PC-9 (cell line): ENCODE data around the gene TIMMDC1. TPM values are rescaled to one million over a fixed set of nuclear protein-coding genes. Genes with fewer than 3 reads are reported as not detected.

Experiments used
- BruUV-seq: library from RNA; stranded (reverse); fragments of 400-500 nt; replicated peaks from 2 replicates; lab custom pipeline; 2021; lab: Mats Ljungman, UMichigan
- CTCF ChIA-PET: fragments of 300-600 bp; sonication (Branson Sonifier 250); formaldehyde crosslinking; loops from one replicate; lab custom pipeline; 2022; ENCODE audit warnings: antibody characterized with exemption; lab: Charles Lee
- POLR2A ChIA-PET: fragments of 300-600 bp; sonication (Branson Sonifier 250); formaldehyde crosslinking; loops from one replicate; lab custom pipeline; 2022; ENCODE audit warnings: antibody characterized with exemption; ENCODE audit not compliant: unreplicated experiment; lab: Charles Lee
- DNase-seq, 2 experiments: peaks; one replicate each; pipeline versions ENCODE4 v3.0.0 to v3.0.0-alpha.2; 2015 to 2022; ENCODE audit warnings: mixed read lengths in 1 of 2
- H2AFZ ChIP-seq: fragments of 200-600 bp; sonication (generic); 2 replicates; pipeline ENCODE4 v1.8.1; 2017; ENCODE audit warnings: antibody characterized with exemption
- H3F3A ChIP-seq: fragments of 200-600 bp; sonication (generic); 2 replicates; pipeline ENCODE4 v1.8.1; 2017; ENCODE audit warnings: antibody characterized with exemption, mild to moderate bottlenecking, low read depth; ENCODE audit not compliant: insufficient read depth
- H3K27ac ChIP-seq: fragments of 200-600 bp; sonication (generic); 2 replicates; pipeline ENCODE4 v1.6.1; 2016; ENCODE audit warnings: mixed run types
- H3K27me3 ChIP-seq: fragments of 200-600 bp; sonication (generic); 2 replicates; pipeline ENCODE4 v1.6.1; 2016; ENCODE audit warnings: low read depth, mixed run types; ENCODE audit not compliant: insufficient read depth
- H3K36me3 ChIP-seq: fragments of 200-600 bp; sonication (generic); 2 replicates; pipeline ENCODE4 v1.6.1; 2016; ENCODE audit warnings: low read depth, mixed run types
- H3K4me1 ChIP-seq: fragments of 200-600 bp; sonication (generic); replicated peaks from 2 replicates; pipeline ENCODE4 v1.6.1; 2016; ENCODE audit warnings: mixed run types; ENCODE audit not compliant: insufficient read depth
- H3K4me2 ChIP-seq: fragments of 200-600 bp; sonication (generic); 2 replicates; pipeline ENCODE4 v1.6.1; 2017; ENCODE audit warnings: mixed run types
- H3K4me3 ChIP-seq: fragments of 200-600 bp; sonication (generic); 2 replicates; pipeline ENCODE4 v1.6.1; 2016; ENCODE audit warnings: mixed run types
- H3K79me2 ChIP-seq: fragments of 200-600 bp; sonication (generic); 2 replicates; pipeline ENCODE4 v1.6.1; 2017; ENCODE audit warnings: low read depth, mixed run types
- H3K9me2 ChIP-seq: fragments of 200-600 bp; sonication (generic); 2 replicates; pipeline ENCODE4 v1.8.1; 2017; ENCODE audit warnings: mild to moderate bottlenecking; ENCODE audit not compliant: insufficient read depth
- H3K9me3 ChIP-seq: fragments of 200-600 bp; sonication (generic); 2 replicates; pipeline ENCODE4 v1.8.1; 2016; ENCODE audit warnings: low read depth; ENCODE audit not compliant: insufficient read depth
- H4K20me1 ChIP-seq: fragments of 200-600 bp; sonication (generic); 2 replicates; pipeline ENCODE4 v1.8.1; 2017; ENCODE audit not compliant: insufficient read depth
- EZH2 ChIP-seq: fragments of 200-600 bp; sonication (generic); IDR thresholded peaks from 2 replicates; pipeline ENCODE4 v1.8.0; 2017; ENCODE audit warnings: antibody characterized with exemption, low read depth
- intact Hi-C: fragments of 100-400 bp; cut with micrococcal nuclease; formaldehyde crosslinking; loops from one replicate; pipeline ENCODE4 v1.10.0; 2022; ENCODE audit not compliant: unreplicated experiment
- total RNA-seq: library from RNA; stranded (reverse); gene quantifications from 2 replicates; pipeline ENCODE4 v1.2.3, GENCODE V29; 2021
- TF ChIP-seq, protein P1 (sequence below): fragments of 200-600 bp; sonication (generic); conservative IDR thresholded peaks from 2 replicates; pipeline ENCODE4 v1.6.1; 2017; ENCODE audit warnings: mixed run types, antibody characterized with exemption, mild to moderate bottlenecking, moderate library complexity

Gene TIMMDC1
- total RNA-seq, 1 experiment from 2014 or later = 145 TPM

DNA sequence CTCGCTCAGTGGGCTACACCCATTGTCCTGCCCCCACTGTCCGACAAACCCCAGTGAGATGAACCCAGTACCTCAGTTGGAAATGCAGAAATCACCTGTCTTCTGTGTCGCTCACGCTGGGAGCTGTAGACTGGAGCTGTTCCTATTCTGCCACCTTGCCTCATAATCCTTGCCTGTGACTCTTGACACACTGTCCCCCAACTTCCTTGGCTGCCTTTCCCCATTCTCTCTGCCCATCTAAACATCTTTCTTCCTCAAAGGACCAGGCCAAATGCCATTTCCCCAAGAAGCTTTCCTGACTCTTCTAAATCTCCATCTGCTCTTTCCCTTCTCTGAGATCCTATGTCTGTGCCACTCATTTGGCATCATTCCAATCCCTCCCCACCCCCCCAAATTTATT, 70.8 kb downstream of the TIMMDC1 start:
- no peak for TF ChIP-seq EZH2
- TF ChIP-seq, protein P1, sequence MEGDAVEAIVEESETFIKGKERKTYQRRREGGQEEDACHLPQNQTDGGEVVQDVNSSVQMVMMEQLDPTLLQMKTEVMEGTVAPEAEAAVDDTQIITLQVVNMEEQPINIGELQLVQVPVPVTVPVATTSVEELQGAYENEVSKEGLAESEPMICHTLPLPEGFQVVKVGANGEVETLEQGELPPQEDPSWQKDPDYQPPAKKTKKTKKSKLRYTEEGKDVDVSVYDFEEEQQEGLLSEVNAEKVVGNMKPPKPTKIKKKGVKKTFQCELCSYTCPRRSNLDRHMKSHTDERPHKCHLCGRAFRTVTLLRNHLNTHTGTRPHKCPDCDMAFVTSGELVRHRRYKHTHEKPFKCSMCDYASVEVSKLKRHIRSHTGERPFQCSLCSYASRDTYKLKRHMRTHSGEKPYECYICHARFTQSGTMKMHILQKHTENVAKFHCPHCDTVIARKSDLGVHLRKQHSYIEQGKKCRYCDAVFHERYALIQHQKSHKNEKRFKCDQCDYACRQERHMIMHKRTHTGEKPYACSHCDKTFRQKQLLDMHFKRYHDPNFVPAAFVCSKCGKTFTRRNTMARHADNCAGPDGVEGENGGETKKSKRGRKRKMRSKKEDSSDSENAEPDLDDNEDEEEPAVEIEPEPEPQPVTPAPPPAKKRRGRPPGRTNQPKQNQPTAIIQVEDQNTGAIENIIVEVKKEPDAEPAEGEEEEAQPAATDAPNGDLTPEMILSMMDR = no peak
- no peak for DNase-seq

DNA sequence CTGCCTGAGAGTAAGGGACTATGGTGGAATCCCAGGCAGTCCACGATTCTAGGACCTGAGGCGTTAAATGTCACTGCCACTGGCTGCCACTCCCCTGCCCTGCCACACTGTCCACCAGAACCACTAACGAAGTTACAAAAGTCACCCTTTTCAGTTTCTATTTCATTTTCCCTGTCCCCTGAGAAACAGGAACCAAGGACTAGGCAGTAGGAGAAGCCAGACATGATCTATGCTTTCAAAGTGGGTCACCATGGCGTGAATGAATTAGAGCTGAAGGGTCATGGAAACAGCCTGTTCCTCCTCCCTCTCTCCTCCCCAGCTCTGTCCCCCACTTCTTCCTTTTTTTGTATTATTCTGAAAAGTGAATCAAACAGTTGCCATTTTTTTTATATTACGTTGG, 71.9 kb downstream of the TIMMDC1 start:
- CTCF ChIA-PET = no interaction called here
- no peaks in the 10 kb centered on the region for H3K4me1 ChIP-seq
- POLR2A ChIA-PET = interaction anchor here (0.9 kb wide), 1 partner anchor 1032 kb away, joined by 11 read pairs; no protein-coding TSS in a partner anchor
- H4K20me1 ChIP-seq = no peaks in the 10 kb centered on the region
- peaks cover 18% of the 10 kb centered on the region for H3K27me3 ChIP-seq
- DNase-seq = no peak
- H3K9me3 ChIP-seq = no peaks in the 10 kb centered on the region
- intact Hi-C loops = no loop called here
- H3K79me2 ChIP-seq = no peaks in the 10 kb centered on the region
- H2AFZ ChIP-seq = no peak overlapping the region
- no peak overlapping the region for H3K4me3 ChIP-seq
- H3K9me2 ChIP-seq = no peaks in the 10 kb centered on the region
- TF ChIP-seq EZH2 = no peak
- TF ChIP-seq, protein P1 = no peak
- no peak overlapping the region for H3K27ac ChIP-seq
- H3K4me2 ChIP-seq = no peak overlapping the region
- H3K36me3 ChIP-seq = no peaks in the 10 kb centered on the region
- no peaks in the 10 kb centered on the region for H3F3A ChIP-seq
- BruUV-seq = no TSS peak

More for the DNA sequence above, 70.8 kb downstream of the TIMMDC1 start:
- Histone ChIP-seq H3K4me1 (no peaks in the 10 kb centered on the region), H3K9me2 (no peaks in the 10 kb centered on the region), H3K79me2 (no peaks in the 10 kb centered on the region), H3K27me3 (peaks cover 18% of the 10 kb centered on the region), H3K27ac (no peak overlapping the region), H2AFZ (no peak overlapping the region), H3K9me3 (no peaks in the 10 kb centered on the region), H3K36me3 (no peaks in the 10 kb centered on the region), H3K4me2 (no peak overlapping the region), H3F3A (no peaks in the 10 kb centered on the region), H4K20me1 (no peaks in the 10 kb centered on the region), H3K4me3 (no peak overlapping the region)
- ChIA-PET CTCF (no interaction called here), POLR2A (interaction anchor here (0.9 kb wide), 1 partner anchor 1034 kb away, joined by 11 read pairs; no protein-coding TSS in a partner anchor)
- no TSS peak for BruUV-seq
- intact Hi-C loops = no loop called here

DNA sequence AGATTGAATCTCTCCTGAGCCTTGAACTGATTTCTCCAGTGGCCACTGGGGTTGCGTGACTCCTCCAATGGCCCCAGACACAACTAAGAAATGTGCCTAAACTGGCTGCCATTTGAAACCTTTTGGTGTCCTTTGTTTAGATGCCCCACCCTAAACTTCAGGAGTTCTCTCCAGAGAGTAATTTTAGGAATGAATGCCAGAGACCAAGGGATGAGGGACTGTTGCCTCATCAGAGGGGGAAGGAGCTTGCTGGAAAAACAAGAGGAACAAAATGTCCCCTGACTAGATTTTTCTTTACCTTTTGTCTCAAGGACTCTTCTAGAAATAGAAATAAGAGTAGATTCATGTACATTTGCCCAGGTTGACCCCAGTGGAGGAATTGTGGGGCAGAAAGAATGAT, 72.9 kb downstream of the TIMMDC1 start:
- H3K36me3 ChIP-seq = no peaks in the 10 kb centered on the region
- ChIA-PET POLR2A (no interaction called here), CTCF (interaction anchor here (0.6 kb wide), 1 partner anchor 37 kb away, joined by 4 read pairs; no protein-coding TSS in a partner anchor)
- no peak overlapping the region for H3K4me3 ChIP-seq
- H2AFZ ChIP-seq = no peak overlapping the region
- no TSS peak for BruUV-seq
- intact Hi-C loops = no loop called here
- no peaks in the 10 kb centered on the region for H3K9me3 ChIP-seq
- H3K27me3 ChIP-seq = peaks cover 18% of the 10 kb centered on the region
- no peaks in the 10 kb centered on the region for H3F3A ChIP-seq
- H3K27ac ChIP-seq = no peak overlapping the region
- no peaks in the 10 kb centered on the region for H3K4me1 ChIP-seq
- no peak for DNase-seq
- no peaks in the 10 kb centered on the region for H3K9me2 ChIP-seq
- H3K4me2 ChIP-seq = no peak overlapping the region
- TF ChIP-seq, protein P1 = no peak
- no peak for TF ChIP-seq EZH2
- no peaks in the 10 kb centered on the region for H3K79me2 ChIP-seq
- no peaks in the 10 kb centered on the region for H4K20me1 ChIP-seq
